Left cardiac atrium (tissue), 4 donors: ENCODE measurements around the gene MPRIP. TPM values are rescaled to one million over a fixed set of nuclear protein-coding genes. Genes with fewer than 3 reads are reported as not detected.
A peak's percentile ranks its signal among the peaks of the same experiment; 100 is the strongest.
"Not testable (repeated sequence)": the region's sequence is repeated elsewhere in the genome, so short reads cannot be mapped to it uniquely, and the experiment has no call there.

ENCODE experiments used
- ATAC-seq, 2 donors: fragments of 200-7000 bp; cut with Tn5 transposase; one replicate each; pipeline ENCODE4 v1.9.1; 2020; ENCODE audit warnings: mild to moderate bottlenecking in 2 of 2, moderate library complexity in 2 of 2
- DNase-seq: peaks from one replicate; pipeline ENCODE4 v3.0.0-alpha.2; 2020
- intact Hi-C, 2 donors: fragments of 100-400 bp; cut with DNase I; formaldehyde crosslinking; loops; one replicate each; pipeline versions ENCODE4 v1.14.1 to v1.15.1; 2022 to 2023
- total RNA-seq, 2 donors: library from RNA; stranded (reverse); fragmentation: NEBNext Ultra II Directional; extraction: Animal tissue kit (Norgen Biotek cat#: 25700); gene quantifications; one replicate each; pipeline ENCODE4 v1.2.1, GENCODE V29; 2021
- donor health status: DM: no; HTN: yes; CAD: no.
- donor health status: DM: no; HTN: yes; CAD: no; lungs with severe emphysema.
- donor health status: DM: yes; HTN: yes; CAD: no.
- donor health status: Dilated cardiomyopathy.

MPRIP gene
- total RNA-seq, 2 donors from 2014 or later = 247 to 329 TPM

DNA sequence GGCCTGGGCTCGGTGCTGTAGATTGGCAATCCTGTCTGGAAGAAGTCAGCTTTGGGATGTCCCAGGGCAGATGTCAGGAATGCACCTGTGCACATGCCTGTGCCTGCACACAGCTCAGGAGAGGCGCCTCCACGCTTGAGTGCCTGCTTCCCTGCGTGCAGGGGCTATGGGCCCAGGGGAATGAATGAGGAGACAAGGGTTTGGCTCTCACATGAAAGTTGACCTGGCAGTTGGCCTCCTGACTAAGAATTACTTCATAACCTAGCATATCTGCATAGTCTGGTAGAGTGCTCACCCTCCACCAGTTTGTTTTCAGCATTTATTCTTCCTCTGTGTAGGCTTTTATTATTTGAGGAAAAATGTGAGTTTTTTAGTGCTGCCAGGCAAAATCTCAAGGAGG lies 113.8 kb downstream of the MPRIP start:
- DNase-seq (no peak), ATAC-seq (no peak)
- intact Hi-C loops = no loop called here

DNA sequence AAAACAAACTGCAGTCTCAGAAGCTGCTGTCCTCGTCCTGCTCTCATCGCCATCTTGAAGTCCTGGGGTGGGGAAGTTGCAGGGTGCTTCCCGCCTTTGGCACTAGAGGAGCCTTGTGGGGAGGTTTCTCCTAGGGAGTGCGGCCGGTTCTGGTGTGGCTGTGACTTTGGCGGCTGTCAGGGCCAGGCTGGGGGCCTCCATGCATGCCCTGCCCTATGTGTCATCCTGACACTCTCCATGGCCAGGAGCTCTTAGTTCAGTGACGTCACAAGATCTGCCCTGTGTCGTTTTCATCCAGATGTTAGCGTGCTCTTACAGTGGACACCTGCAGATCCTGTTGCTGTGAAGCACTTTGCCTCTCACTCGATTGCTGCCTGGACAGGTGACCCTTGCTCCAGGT lies 114.3 kb downstream of the MPRIP start:
- ATAC-seq (no peak), DNase-seq (no peak)
- intact Hi-C loops = no loop called here

DNA sequence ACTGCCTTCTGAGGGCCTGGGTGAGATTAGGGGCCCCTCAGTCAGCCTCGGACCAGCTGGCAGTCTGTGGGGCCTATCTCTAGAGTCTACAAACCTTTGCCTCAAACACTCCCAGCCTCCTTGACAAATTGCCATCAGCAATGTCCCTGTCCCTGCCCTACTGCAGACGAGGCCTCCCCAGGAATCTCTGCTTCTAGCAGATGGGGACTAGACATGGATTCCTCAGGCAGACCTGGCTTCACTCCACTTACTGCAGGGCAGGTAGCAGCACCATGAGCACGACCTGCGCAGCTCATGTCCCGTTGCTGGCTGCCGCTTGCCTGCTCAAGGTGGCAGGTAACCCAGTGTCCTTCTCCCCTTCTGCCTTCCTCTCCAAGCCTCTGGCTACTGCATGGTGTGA lies 114.8 kb downstream of the MPRIP start:
- DNase-seq = no peak
- no peak for ATAC-seq
- intact Hi-C loops = no loop called here

DNA sequence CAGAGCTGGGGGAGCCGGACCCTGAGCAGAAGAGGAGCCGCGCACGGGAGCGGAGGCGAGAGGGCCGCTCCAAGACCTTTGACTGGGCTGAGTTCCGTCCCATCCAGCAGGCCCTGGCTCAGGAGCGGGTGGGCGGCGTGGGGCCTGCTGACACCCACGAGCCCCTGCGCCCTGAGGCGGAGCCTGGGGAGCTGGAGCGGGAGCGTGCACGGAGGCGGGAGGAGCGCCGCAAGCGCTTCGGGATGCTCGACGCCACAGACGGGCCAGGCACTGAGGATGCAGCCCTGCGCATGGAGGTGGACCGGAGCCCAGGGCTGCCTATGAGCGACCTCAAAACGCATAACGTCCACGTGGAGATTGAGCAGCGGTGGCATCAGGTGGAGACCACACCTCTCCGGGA lies 116.2 kb downstream of the MPRIP start:
- intact Hi-C loops, ATAC-seq, DNase-seq: not testable (repeated sequence)

DNA sequence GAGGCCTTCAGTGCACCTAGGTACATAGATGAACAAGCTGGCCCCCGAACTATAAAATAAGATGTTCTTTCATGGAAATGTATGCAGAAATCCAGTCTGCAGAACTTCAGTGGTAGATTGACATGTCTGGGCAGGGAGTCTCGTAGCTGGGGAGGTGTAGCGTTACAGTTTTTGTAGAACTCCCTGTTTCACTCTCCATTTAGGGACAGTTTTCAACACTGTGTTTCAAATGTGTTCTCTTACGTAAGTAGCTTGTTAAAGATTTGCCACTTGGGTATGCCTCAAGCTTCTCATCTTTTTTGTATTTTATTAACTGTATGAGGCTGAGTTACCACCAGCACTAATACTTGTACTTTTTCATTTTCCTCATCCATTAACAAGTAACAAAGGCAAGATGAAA lies 117.3 kb downstream of the MPRIP start:
- no peak for DNase-seq
- no peak for ATAC-seq
- intact Hi-C loops = no loop called here

DNA sequence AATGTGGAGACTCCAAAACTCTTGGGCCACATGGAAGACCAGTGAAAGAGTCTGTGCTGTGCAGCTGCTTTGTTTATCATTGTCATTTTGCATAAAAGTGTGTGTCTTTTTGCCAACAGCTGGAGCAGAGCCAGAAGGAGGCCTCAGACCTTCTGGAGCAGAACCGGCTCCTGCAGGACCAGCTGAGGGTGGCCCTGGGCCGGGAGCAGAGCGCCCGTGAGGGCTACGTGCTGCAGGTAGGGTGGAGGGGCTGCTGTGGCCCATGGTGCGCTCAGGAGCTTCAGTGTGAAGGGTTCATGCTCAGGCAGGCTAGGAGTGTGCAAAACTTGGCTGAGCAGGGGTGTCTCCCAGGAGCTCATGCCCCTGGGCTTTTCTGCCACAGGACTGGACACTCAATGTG lies 118.9 kb downstream of the MPRIP start:
- DNase-seq = no peak
- ATAC-seq = no peak
- intact Hi-C loops = no loop called here

DNA sequence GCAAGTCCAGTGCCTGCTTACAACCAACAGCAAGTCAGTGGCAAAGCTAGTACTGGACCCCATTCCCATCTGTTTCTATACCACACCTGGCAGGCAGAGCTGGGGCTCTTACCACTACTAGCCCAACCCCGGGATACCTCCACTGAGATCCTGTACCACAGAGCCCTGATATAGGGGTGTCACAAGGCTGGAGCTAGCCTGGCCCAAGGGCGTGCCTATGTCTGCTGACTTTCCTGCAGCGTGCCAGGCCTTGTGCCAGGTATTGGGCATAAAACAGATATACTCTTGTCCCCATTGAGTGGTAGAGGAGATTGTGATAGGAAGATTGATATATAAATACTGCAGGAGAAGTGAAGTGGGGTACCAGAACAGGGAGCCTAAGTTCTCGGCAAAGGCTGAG lies 119.5 kb downstream of the MPRIP start:
- ATAC-seq (no peak), DNase-seq (no peak)
- intact Hi-C loops = no loop called here

DNA sequence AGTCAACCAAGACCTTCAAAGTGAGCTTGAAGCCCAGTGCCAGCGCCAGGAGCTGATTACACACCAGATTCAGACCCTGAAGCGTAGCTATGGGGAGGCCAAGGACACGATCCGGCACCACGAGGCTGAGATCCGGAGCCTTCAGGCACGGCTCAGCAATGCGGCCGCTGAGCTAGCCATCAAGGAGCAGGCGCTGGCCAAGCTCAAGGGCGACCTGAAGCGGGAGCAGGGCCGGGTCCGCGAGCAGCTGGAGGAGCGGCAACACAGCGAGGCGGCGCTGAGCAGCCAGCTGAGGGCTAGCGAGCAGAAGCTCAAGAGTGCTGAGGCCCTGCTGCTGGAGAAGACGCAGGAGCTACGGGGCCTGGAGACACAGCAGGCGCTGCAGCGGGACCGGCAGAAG lies 121.9 kb downstream of the MPRIP start:
- DNase-seq (no peak), ATAC-seq (no peak)
- intact Hi-C loops = no loop called here

DNA sequence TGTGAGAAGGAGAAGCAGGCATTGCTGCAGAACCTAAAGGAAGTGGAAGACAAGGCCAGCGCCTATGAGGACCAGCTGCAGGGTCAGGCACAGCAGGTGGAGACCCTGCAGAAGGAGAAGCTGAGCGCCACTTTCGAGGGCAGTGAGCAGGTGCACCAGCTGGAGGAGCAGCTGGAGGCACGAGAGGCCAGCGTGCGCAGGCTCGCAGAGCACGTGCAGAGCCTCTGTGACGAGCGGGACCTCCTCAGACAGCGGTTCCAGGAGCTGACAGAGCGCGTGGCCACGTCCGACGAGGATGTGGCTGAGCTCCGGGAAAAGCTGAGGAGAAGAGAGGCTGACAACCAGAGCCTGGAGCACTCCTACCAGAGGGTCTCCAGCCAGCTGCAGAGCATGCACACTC lies 122.4 kb downstream of the MPRIP start:
- ATAC-seq (no peak), DNase-seq (no peak)
- intact Hi-C loops = no loop called here

DNA sequence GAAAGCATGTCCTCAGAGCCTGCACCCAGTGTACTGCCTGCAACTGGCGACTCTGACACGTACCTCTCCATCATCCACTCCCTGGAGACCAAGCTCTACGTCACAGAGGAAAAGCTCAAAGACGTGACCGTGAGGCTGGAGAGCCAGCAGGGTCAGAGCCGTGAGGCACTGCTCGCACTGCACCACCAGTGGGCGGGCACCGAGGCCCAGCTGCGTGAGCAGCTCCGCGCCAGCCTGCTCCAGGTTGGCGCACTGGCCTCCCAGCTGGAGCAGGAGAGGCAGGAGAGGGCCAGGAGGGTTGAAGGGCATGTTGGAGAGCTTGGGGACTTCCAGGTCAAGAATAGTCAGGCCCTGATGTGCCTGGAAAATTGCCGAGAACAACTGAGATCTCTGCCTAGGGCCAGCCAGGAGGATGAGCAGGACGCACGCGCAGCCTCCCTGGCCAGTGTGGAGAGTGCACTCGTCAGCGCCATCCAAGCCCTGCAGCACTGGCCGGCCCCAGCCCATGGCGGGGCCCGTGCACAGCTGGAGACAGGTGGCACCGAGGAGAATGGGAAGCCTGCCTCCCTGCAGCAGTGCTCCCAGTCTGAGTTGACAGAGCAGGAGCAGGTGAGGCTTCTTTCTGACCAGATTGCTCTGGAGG lies 123.5 kb downstream of the MPRIP start:
- ATAC-seq = no peak
- DNase-seq = no peak
- intact Hi-C loops = no loop called here

DNA sequence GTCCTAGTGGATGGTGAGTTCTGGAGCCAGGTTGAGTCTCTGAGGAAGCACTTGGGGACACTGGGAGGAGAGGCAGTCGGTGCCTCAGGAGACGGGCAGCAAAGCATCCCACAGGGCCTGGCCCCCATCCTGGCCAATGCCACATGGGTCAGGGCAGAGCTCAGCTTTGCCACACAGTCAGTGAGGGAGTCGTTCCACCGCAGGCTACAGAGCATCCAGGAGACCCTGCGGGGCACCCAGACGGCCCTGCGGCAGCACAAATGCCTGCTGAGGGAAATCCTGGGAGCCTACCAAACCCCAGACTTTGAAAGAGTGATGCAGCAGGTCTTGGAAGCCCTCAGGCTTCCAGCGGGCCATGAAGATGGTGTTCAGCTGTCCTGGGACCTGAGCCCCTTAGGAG lies 124.2 kb downstream of the MPRIP start:
- ATAC-seq = no peak
- DNase-seq = no peak
- intact Hi-C loops = no loop called here

DNA sequence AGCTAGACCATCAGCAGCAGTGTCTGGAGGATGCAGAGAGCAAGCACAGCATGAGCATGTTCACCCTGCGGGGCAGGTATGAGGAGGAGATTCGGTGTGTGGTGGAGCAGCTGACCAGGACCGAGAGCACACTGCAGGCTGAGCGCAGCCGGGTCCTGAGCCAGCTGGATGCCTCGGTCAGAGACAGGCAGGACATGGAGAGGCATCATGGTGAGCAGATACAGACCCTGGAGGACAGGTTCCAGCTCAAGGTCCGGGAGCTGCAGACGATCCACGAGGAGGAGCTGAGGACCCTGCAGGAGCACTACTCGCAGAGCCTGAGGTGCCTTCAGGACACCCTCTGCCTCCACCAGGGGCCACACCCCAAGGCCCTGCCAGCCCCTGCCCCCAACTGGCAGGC lies 125.1 kb downstream of the MPRIP start:
- DNase-seq = no peak
- no peak for ATAC-seq
- intact Hi-C loops = no loop called here

DNA sequence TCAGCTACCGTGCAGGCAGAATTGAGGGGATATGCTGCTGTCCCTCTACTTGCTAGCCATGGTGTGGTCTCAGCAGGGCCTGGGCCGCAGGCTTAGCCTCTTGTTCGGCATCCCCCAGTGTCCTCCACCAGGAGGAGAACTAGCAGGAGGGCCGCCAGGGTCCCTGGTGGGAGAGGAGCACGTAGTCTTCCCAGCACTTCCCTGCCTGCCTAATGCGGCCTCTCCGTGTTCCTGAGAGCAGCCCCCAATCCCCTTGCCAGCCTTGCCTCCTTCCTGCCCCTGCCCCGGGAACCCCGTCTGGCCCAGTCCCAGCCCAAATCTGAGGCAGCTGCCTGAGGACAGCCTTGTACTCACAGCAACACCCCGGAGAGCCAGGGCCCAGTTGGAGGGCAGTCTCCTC lies 125.7 kb downstream of the MPRIP start:
- ATAC-seq (no peak), DNase-seq (no peak)
- intact Hi-C loops = no loop called here

DNA sequence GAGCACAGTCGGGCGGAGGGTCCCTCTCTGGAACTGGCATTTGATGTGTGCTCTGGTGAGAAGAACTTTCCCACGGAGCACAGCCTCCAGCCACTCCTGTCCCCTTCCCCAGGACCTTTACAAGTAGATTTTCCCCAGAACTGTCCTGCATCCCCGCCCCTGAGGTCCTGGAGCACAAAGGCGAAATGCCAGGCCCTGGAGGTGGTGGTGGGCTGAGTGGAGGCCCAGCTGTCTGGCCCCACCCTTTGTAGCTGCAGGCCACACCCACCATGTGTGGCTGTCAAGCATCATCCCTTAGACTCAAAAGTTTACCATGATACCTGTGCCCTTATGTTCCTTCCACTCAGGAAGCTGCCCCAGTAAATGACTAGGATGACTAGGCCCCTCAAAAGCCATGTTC lies 126.1 kb downstream of the MPRIP start:
- ATAC-seq (no peak), DNase-seq (no peak)
- intact Hi-C loops = no loop called here

DNA sequence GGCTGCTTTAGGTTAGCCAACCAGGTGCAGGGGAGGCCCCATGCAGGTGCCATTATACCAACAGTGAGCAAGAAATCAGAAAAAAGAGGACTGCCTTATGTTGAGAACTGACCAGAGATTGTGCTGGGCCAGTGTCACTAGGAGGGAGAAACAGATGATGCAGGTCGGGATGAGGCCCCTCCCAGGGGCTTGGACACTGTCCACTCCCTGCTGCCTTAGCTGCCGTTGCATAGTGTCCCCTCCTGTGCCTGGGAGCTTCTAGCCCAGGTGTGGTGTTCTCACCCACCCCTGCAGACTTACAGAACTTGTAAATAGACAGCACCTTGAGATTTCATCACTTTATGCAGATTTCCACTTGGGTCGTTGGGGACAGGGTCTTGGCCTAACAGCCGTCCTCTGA lies 127.1 kb downstream of the MPRIP start:
- DNase-seq (no peak), ATAC-seq (no peak)
- intact Hi-C loops = no loop called here

DNA sequence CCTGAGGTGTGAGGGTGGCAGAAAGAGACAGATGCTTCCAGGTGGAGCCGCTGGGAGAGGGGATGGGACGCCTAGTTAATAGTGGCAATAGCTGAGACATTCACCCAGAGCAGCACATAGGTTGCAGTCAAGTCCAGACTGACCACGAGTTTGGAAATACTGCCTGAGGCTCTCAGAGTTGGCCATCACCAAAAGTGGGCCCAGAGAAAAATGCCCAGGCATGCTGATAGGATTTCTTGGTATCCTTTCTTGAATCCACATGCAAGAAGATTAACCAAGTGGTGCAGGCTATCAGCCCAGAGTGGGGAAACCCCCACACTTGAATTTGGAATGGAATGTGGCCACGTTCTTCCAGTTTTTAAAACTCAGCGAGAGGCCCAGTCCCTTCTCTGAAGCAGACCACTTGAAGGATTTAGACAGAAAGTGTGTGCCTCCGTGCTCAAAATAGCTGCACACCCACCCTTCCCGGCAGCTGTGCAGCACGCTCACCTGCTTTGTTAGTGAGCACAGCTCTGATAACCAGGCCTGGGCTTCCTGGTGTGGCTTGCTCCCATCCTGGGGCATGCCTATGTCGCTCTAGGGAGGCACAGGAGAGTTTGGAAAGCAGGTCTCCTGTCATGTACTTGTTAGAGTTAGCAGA lies 128.2 kb downstream of the MPRIP start:
- DNase-seq (no peak), ATAC-seq (peak in 1 of 2 donors; percentile 21)
- intact Hi-C loops = no loop called here

DNA sequence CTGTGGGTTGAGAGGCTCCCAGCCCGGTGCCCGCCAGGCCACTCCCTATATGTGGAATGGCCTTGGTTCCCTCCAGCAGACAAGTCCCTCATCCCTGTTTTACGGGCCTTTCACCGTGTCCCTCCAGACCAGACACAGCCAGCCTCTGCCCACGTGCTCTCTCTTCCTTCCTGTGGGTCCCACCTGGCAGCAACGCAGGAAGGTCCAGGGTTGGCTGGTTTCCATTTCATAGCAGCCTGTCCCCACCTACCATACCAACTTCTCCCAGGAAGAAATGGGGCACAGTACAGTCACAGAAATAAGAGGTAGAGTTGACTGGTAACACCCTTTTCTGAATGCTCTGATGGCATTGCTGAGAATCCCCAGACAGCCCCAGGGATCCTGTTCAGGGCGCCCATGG lies 128.9 kb downstream of the MPRIP start:
- no peak for DNase-seq
- no peak for ATAC-seq
- intact Hi-C loops = no loop called here

DNA sequence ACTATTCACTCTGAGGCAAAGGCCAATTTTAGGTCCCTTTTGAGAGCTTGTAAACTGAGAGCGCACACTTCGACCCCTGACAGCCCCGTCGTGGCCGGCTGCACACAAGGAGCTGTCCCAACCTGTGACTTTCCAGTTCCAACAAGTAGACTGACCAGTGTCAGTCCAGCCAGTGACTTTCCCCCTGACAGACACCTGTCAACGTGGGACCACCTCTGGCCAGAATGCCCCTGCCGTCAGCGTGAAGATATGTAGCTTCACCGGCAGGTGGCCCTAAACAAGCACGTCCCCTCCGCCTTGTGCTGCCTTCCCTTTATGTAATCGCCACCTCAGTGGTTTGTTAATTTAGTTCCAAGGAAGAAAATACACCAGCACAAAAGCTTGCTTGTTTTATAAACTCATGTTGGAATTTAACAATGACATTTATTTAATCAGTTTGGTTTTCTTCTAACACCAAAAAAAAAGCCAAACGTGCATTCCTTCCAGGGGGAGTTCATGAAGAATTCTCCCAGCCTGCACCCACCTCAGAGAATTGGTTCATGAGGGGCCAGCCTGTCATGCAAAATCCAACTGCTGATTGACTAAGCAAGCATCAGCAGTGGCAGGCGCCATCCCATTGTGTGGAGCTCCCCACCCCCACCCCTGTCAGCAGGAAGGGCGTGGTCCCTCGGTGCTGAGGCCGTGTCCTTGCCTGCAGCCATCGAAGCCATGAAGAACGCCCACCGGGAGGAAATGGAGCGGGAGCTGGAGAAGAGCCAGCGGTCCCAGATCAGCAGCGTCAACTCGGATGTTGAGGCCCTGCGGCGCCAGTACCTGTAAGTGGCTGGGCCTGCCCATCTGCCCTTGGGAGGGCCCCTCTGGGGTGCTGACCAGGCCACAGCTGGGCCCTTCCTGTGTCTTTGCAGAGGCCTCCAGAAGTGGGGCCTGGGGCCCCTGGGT lies 130.0 kb downstream of the MPRIP start:
- peak; percentile 38 to 61 for ATAC-seq
- intact Hi-C loops = no loop called here
- DNase-seq = peak; percentile 79

DNA sequence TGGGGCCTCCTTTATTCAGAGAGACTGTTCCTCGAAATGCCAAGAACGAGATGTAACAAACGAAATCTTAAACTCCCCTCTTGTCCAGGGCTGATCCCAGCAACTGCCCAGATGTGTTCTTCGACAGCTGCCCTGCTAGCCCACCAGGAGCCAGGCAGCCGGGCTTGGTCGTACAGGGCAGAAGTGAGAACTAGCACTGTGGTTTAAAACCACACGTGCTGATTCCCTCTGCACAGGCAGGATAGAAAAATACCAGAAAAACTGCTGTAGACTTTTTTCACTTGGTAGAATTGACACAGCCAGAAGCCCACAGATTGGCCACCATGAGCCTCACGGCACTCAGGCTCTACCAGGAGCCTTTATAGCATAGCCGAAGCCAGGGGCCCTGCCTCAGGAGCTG lies 130.7 kb downstream of the MPRIP start:
- DNase-seq = no peak
- intact Hi-C loops = no loop called here
- no peak for ATAC-seq

DNA sequence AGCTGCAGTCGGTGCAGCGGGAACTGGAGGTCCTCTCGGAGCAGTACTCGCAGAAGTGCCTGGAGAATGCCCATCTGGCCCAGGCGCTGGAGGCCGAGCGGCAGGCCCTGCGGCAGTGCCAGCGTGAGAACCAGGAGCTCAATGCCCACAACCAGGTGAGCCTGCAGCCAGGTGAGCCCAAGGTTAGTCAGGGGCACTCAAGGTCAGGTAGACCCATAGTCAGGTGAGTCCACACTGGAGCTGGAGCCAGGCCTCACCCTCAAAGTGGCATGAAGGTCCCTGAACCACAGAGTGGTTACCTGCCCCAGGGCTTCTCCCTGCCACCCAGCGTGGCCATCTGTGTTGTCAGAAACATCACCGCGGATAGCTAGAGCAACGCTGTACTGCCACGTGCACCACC lies 131.7 kb downstream of the MPRIP start:
- peak; percentile 9 for DNase-seq
- intact Hi-C loops = no loop called here
- ATAC-seq = no peak
